Spleen (tissue), 11 donors: ENCODE measurements around the gene PPIL6. TPM values are rescaled to one million over a fixed set of nuclear protein-coding genes. Genes with fewer than 3 reads are reported as not detected.
"Not testable (repeated sequence)": the region's sequence is repeated elsewhere in the genome, so short reads cannot be mapped to it uniquely, and the experiment has no call there.

ENCODE experiments used
- DNase-seq: peaks from one replicate; pipeline ENCODE4 v3.0.0-alpha.2; 2020
- H3K27ac ChIP-seq, 8 donors: fragments of 200-600 bp; sonication (generic) in 7 of 8; 1 replicate in 4 of 8; 2 replicates in 4 of 8; pipeline versions ENCODE4 v1.5.0 to v1.8.0; 2016 to 2021; ENCODE audit warnings: inconsistent platforms in 4 of 8, mild to moderate bottlenecking in 4 of 8, moderate library complexity in 1 of 8
- H3K27me3 ChIP-seq, 7 donors: fragments of 200-600 bp; sonication (generic) in 6 of 7; replicated peaks in 1 of 7; 1 replicate in 4 of 7; 2 replicates in 3 of 7; pipeline versions ENCODE4 v1.5.0 to v1.8.0; 2016 to 2021; ENCODE audit warnings: inconsistent platforms in 3 of 7, mild to moderate bottlenecking in 1 of 7
- H3K36me3 ChIP-seq, 6 donors: fragments of 200-600 bp; sonication (generic) in 5 of 6; 1 replicate in 4 of 6; 2 replicates in 2 of 6; pipeline versions ENCODE4 v1.5.0 to v1.8.0; 2016 to 2021; ENCODE audit warnings: inconsistent platforms in 2 of 6
- H3K4me1 ChIP-seq, 6 donors: fragments of 200-600 bp; sonication (generic) in 5 of 6; 1 replicate in 3 of 6; 2 replicates in 3 of 6; pipeline versions ENCODE4 v1.5.0 to v1.8.0; 2016 to 2021; ENCODE audit warnings: inconsistent platforms in 3 of 6
- H3K4me3 ChIP-seq, 8 donors: fragments of 200-600 bp; sonication (generic) in 7 of 8; 1 replicate in 4 of 8; 2 replicates in 4 of 8; pipeline versions ENCODE4 v1.5.0 to v1.8.0; 2016 to 2021; ENCODE audit warnings: inconsistent platforms in 4 of 8, mild to moderate bottlenecking in 4 of 8, moderate library complexity in 2 of 8
- H3K9me3 ChIP-seq, 8 donors: fragments of 200-600 bp; sonication (generic) in 7 of 8; 1 replicate in 4 of 8; 2 replicates in 4 of 8; pipeline versions ENCODE4 v1.5.0 to v1.8.0; 2016 to 2021; ENCODE audit warnings: inconsistent platforms in 4 of 8
- POLR2A ChIP-seq, 3 donors: fragments of 450-650 bp; IDR thresholded peaks; one replicate each; pipeline ENCODE4 v1.5.1; 2017; ENCODE audit warnings: antibody characterized with exemption in 3 of 3, mild to moderate bottlenecking in 1 of 3
- POLR2AphosphoS5 ChIP-seq, 3 donors: sonication (generic); formaldehyde crosslinking; IDR thresholded peaks; one replicate each; pipeline ENCODE4 v1.5.1; 2017; ENCODE audit warnings: antibody characterized with exemption in 3 of 3
- WGBS, 5 donors: extraction: QIAGEN DNeasy Blood & Tissue Kit in 3 of 5; methylation state at CpG; one replicate each; pipeline versions ENCODE4 v1.1.5 to v1.1.7; 2013 to 2018; 5-methylcytosine and 5-hydroxymethylcytosine counted together
- intact Hi-C: fragments of 100-400 bp; cut with DNase I; formaldehyde crosslinking; loops from one replicate; pipeline ENCODE4 v1.15.0; 2023; ENCODE audit warnings: low total_unique reads
- polyA plus RNA-seq, 3 donors: library from polyadenylated mRNA; stranded (reverse); fragments of 200-250 nt; gene quantifications; one replicate each; pipeline ENCODE4 v1.2.1, GENCODE V29; 2013
- total RNA-seq, 7 donors: library from RNA; depleted of rRNA in 3 of 7; stranded (reverse); fragments of >200 nt in 3 of 7; fragmentation: NEBNext Ultra II Directional in 4 of 7; extraction: Animal tissue kit (Norgen Biotek cat#: 25700) in 4 of 7; gene quantifications; one replicate each; pipeline versions ENCODE4 v1.1.0 to v1.2.1, GENCODE V29; 2016 to 2021
- TF ChIP-seq, protein P1 (sequence below), 11 experiments: fragments of 200-600 bp in 7 of 11; fragments of 450-650 bp in 4 of 11; sonication (generic) in 4 of 11; IDR thresholded peaks in 8 of 11; conservative IDR thresholded peaks in 3 of 11; 1 replicate in 7 of 11; 2 replicates in 4 of 11; pipeline versions ENCODE4 v1.4.0 to v1.8.0; 2016 to 2021; ENCODE audit warnings: antibody characterized with exemption in 11 of 11, inconsistent platforms in 4 of 11, mild to moderate bottlenecking in 1 of 11
- donor health status: healthy with polysubstance abuse.
- donor health status: DM: no; HTN: no; CAD: no; lungs with moderate emphysema.
- donor health status: DM: no; HTN: no; CAD: no.
- donor health status: Bipolar disorder and iron deficiency.
- donor health status: healthy.
- donor health status: DM: no; HTN: no; CAD: no.
- donor health status: DM: yes; HTN: yes; CAD: no.

Gene PPIL6
- total and polyA plus RNA-seq, 10 donors: 0.13 to 4.8 (median 0.78) TPM

DNA sequence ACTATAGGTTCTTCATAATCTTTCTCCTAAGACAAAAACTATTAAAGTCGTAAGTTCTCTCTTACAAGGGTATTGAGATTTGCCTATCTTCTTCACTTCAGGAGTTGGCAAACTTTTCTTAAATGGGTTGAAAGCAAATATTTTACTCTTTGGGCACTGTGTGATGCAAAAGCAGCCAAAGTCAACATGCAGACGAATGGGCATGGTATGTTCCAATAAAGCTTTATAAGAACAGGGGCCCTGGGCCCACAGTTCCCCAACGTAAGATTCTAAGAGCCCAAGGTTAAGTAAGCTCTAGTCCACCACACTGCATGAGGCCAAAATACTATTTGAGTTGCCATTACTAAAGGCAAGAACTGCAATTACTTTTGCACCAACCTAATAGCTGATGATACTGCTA, 69.6 kb downstream of the PPIL6 start:
- H3K36me3 ChIP-seq: peaks cover 0 to 100% (median 80%) of the 10 kb centered on the region in 6 donors
- TF ChIP-seq POLR2AphosphoS5 (IDR thresholded peaks at IDR 0.05): no peak
- TF ChIP-seq, protein P1, sequence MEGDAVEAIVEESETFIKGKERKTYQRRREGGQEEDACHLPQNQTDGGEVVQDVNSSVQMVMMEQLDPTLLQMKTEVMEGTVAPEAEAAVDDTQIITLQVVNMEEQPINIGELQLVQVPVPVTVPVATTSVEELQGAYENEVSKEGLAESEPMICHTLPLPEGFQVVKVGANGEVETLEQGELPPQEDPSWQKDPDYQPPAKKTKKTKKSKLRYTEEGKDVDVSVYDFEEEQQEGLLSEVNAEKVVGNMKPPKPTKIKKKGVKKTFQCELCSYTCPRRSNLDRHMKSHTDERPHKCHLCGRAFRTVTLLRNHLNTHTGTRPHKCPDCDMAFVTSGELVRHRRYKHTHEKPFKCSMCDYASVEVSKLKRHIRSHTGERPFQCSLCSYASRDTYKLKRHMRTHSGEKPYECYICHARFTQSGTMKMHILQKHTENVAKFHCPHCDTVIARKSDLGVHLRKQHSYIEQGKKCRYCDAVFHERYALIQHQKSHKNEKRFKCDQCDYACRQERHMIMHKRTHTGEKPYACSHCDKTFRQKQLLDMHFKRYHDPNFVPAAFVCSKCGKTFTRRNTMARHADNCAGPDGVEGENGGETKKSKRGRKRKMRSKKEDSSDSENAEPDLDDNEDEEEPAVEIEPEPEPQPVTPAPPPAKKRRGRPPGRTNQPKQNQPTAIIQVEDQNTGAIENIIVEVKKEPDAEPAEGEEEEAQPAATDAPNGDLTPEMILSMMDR (IDR thresholded peaks at IDR 0.05 in 8 of 11, conservative IDR thresholded peaks at IDR 0.05 in 3 of 11): no peak
- no peak for TF ChIP-seq POLR2A (IDR thresholded peaks at IDR 0.05)

DNA sequence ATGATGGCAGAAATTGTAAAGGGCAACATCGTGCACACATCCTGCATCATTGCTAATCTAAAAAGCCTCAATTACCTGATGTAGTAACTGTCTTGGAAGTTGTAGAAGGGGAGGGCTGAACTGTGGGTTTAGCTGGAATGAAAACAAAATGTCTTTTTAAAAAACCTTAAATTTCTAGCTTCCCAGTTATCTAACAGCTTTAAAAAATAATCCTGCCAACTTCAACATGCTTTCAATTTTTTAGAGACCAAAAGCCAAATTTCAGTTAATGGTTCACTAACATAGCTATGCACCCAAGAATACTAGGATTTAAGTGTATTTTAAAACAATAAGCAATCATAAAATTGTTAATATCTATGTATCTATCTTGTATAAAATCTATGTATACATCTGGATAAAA, 70.1 kb downstream of the PPIL6 start:
- no peaks in the 10 kb centered on the region for H3K9me3 ChIP-seq
- peaks cover 0 to 100% (median 78%) of the 10 kb centered on the region in 6 donors for H3K36me3 ChIP-seq
- intact Hi-C loops: no loop called here
- H3K4me1 ChIP-seq: peaks cover 4 to 77% (median 35%) of the 10 kb centered on the region in 6 donors
- H3K27ac ChIP-seq: no peak overlapping the region
- H3K4me3 ChIP-seq: no peak overlapping the region
- H3K27me3 ChIP-seq: no peaks in the 10 kb centered on the region
- 59 to 92% (median 86%) methylated on average over 1 of the region's 1 CpG for WGBS, 5 donors
- DNase-seq: no peak
- TF ChIP-seq POLR2A (IDR thresholded peaks at IDR 0.05): no peak
- TF ChIP-seq POLR2AphosphoS5 (IDR thresholded peaks at IDR 0.05): no peak
- TF ChIP-seq, protein P1 (IDR thresholded peaks at IDR 0.05 in 8 of 11, conservative IDR thresholded peaks at IDR 0.05 in 3 of 11): no peak

More for the DNA sequence above, 69.6 kb downstream of the PPIL6 start:
- intact Hi-C loops: no loop called here
- 65 to 79% (median 75%) methylated on average over 3 of the region's 3 CpGs for WGBS, 5 donors
- Histone ChIP-seq H3K4me1 (peaks cover 4 to 81% (median 38%) of the 10 kb centered on the region in 6 donors), H3K4me3 (no peak overlapping the region), H3K27me3 (no peaks in the 10 kb centered on the region), H3K27ac (no peak overlapping the region), H3K9me3 (no peaks in the 10 kb centered on the region)
- DNase-seq: no peak

DNA sequence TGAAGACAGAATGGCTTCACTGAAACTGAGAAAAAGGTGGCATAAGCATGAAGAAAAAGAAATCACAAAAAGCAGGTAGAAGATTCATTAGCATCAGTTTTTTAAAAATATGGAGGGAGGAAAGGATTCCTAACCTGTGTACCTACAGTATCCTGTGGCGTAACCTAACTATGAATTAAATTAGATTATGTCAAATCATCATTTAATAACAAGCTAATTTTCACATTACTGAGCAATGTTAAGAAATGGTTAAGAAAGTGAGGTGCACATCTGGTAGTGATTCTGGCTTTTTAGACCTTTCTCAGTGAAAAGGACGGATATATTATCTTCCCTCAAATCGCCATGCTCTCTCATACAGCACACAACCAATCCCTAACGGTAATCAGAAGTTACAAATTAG, 70.7 kb downstream of the PPIL6 start:
- Histone ChIP-seq H3K4me1 (peaks cover 4 to 71% (median 33%) of the 10 kb centered on the region in 6 donors), H3K4me3 (no peak overlapping the region), H3K27me3 (no peaks in the 10 kb centered on the region), H3K27ac (no peak overlapping the region), H3K9me3 (peaks cover 0 to 3% (median 0%) of the 10 kb centered on the region in 8 donors), H3K36me3 (peaks cover 0 to 100% (median 78%) of the 10 kb centered on the region in 6 donors)
- no peak for DNase-seq
- intact Hi-C loops: no loop called here
- TF ChIP-seq POLR2AphosphoS5 (IDR thresholded peaks at IDR 0.05) (no peak), POLR2A (IDR thresholded peaks at IDR 0.05) (no peak)
- TF ChIP-seq, protein P1 (IDR thresholded peaks at IDR 0.05 in 8 of 11, conservative IDR thresholded peaks at IDR 0.05 in 3 of 11): no peak
- 85 to 95% (median 89%) methylated on average over 4 of the region's 4 CpGs for WGBS, 5 donors

DNA sequence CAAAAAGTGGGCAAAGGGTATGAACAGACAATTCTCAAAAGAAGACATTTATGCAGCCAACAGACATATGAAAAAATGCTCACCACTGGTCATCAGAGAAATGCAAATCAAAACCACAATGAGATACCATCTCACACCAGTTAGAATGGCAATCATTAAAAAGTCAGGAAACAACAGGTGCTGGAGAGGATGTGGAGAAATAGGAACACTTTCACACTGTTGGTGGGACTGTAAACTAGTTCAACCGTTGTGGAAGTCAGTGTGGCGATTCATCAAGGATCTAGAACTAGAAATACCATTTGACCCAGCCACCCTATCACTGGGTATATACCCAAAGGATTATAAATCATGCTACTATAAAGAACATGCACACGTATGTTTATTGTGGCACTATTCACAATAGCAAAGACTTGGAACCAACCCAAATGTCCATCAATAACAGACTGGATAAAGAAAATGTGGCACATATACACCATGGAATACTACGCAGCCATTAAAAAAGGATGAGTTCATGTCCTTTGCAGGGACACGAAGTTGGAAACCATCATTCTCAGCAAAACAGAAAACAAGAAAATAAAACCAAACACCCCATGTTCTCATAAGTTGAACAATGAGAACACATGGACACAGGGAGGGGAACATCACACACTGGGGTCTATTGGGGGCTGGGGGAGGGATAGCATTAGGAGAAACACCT, 75.9 kb downstream of the PPIL6 start:
- H3K27me3 ChIP-seq, DNase-seq, intact Hi-C loops, H3K27ac ChIP-seq, H3K4me3 ChIP-seq, H3K9me3 ChIP-seq: not testable (repeated sequence)
- WGBS, 5 donors: 76 to 85% (median 80%) methylated on average over 5 of the region's 5 CpGs
- peaks cover 0 to 100% (median 79%) of the 10 kb centered on the region in 6 donors for H3K36me3 ChIP-seq
- peaks cover 0 to 25% (median 0%) of the 10 kb centered on the region in 6 donors for H3K4me1 ChIP-seq
